Measurements from ENCODE around the gene CCDC92B.
"Not testable (repeated sequence)": the region's sequence is repeated elsewhere in the genome, so short reads cannot be mapped to it uniquely, and the experiment has no call there.

CCDC92B gene

GRCh38 chr17:2782055-2782454, 32.6 kb upstream of the CCDC92B start:
- no peak for TF ChIP-seq Cebpa-rat (IDR thresholded peaks at IDR 0.05)
- Histone ChIP-seq H4K20me1 (peaks cover 0 to 8% (median 0%) of the 10 kb centered on the region in 11 experiments; a peak in 2 of 22 replicates), H3K36me3 (no peaks in the 10 kb centered on the region)

DNA sequence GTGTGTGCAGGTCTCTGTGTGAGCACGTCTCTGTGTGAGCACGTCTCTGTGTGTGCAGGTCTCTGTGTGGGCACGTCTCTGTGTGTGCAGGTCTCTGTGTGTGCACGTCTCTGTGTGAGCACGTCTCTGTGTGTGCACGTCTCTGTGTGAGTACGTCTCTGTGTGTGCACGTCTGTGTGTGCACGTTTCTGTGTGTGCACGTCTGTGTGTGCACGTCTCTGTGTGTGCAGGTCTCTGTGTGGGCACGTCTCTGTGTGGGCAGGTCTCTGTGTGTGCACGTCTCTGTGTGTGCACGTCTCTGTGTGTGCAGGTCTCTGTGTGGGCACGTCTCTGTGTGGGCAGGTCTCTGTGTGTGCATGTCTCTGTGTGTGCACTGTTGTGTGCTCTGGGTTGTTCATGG, 32.1 kb upstream of the CCDC92B start:
- H3K4me3 ChIP-seq; H3K36me3 ChIP-seq; H3K9me3 ChIP-seq (replicated peaks in 1 of 11); H3K27ac ChIP-seq; H3K9ac ChIP-seq; H4K20me1 ChIP-seq: not testable (repeated sequence)
- H3K27me3 ChIP-seq: peaks cover 0 to 10% (median 0%) of the 10 kb centered on the region in 11 experiments; a peak in 7 of 22 replicates
- H3K4me2 ChIP-seq: peak overlapping the region in 10 of 11 experiments; percentile 9 to 77 (median 56); a peak in 16 of 22 replicates
- peaks cover 38 to 82% (median 67%) of the 10 kb centered on the region in 10 experiments for H3K4me1 ChIP-seq

More at GRCh38 chr17:2782055-2782454, 32.6 kb upstream of the CCDC92B start:
- Histone ChIP-seq H3K4me2 (peak overlapping the region; percentile 9 to 77 (median 56); a peak in 17 of 22 replicates), H3K9me3 (replicated peaks in 1 of 11) (peaks cover 0 to 4% (median 0%) of the 10 kb centered on the region in 11 experiments; a peak in 1 of 22 replicates), H3K27ac (0 out of 22 replicates have a peak overlapping the region, but pooled peaks of 1 of the 11 experiments have one; percentile 18), H3K4me1 (peaks cover 41 to 84% (median 69%) of the 10 kb centered on the region in 10 experiments), H3K27me3 (peaks cover 0 to 6% (median 0%) of the 10 kb centered on the region in 11 experiments; a peak in 6 of 22 replicates), H3K4me3 (peak overlapping the region in 1 of 10 experiments; percentile 24; a peak in 1 of 20 replicates), H3K9ac (no peak overlapping the region; a peak in 1 of 22 replicates)

- Histone ChIP-seq H3K27me3 (peaks cover 0 to 17% (median 0%) of the 10 kb centered on the region in 11 experiments; a peak in 7 of 22 replicates), H4K20me1 (peaks cover 0 to 8% (median 0%) of the 10 kb centered on the region in 11 experiments; a peak in 2 of 22 replicates), H3K4me1 (peaks cover 34 to 81% (median 64%) of the 10 kb centered on the region in 10 experiments), H3K9me3 (replicated peaks in 1 of 11) (peaks cover 0 to 4% (median 0%) of the 10 kb centered on the region in 11 experiments; a peak in 1 of 22 replicates), H3K36me3 (no peaks in the 10 kb centered on the region), H3K4me3 (no peak overlapping the region), H3K27ac (no peak overlapping the region), H3K4me2 (peak overlapping the region in 3 of 11 experiments; percentile 3 to 77 (median 77); a peak in 1 of 22 replicates), H3K9ac (no peak overlapping the region)
- TF ChIP-seq Cebpa-rat (IDR thresholded peaks at IDR 0.05): no peak
These were observed 31.5 kb upstream of the CCDC92B start for GRCh38 chr17:2780931-2781454.

- TF ChIP-seq Cebpa-rat (IDR thresholded peaks at IDR 0.05): no peak
- Histone ChIP-seq H3K4me1 (peaks cover 29 to 75% (median 61%) of the 10 kb centered on the region in 10 experiments), H3K9me3 (replicated peaks in 1 of 11) (peaks cover 0 to 4% (median 0%) of the 10 kb centered on the region in 11 experiments; a peak in 1 of 22 replicates), H4K20me1 (peaks cover 0 to 8% (median 0%) of the 10 kb centered on the region in 11 experiments; a peak in 2 of 22 replicates), H3K4me2 (peak overlapping the region in 6 of 11 experiments; percentile 7 to 60 (median 40); a peak in 4 of 22 replicates), H3K9ac (no peak overlapping the region), H3K36me3 (no peaks in the 10 kb centered on the region), H3K4me3 (no peak overlapping the region), H3K27me3 (peaks cover 0 to 23% (median 0%) of the 10 kb centered on the region in 11 experiments; a peak in 7 of 22 replicates), H3K27ac (no peak overlapping the region)
These were observed 30.8 kb upstream of the CCDC92B start for GRCh38 chr17:2780256-2780655.

GRCh38 chr17:2779545-2779944, 30.1 kb upstream of the CCDC92B start:
- Histone ChIP-seq H4K20me1 (peaks cover 0 to 8% (median 0%) of the 10 kb centered on the region in 11 experiments; a peak in 2 of 22 replicates), H3K4me2 (peak overlapping the region; percentile 7 to 60 (median 35); a peak in 16 of 22 replicates), H3K36me3 (no peaks in the 10 kb centered on the region), H3K4me3 (no peak overlapping the region), H3K27me3 (peaks cover 0 to 23% (median 0%) of the 10 kb centered on the region in 11 experiments; a peak in 7 of 22 replicates), H3K27ac (no peak overlapping the region), H3K9me3 (replicated peaks in 1 of 11) (peaks cover 0 to 4% (median 0%) of the 10 kb centered on the region in 11 experiments; a peak in 1 of 22 replicates), H3K4me1 (peaks cover 29 to 68% (median 56%) of the 10 kb centered on the region in 10 experiments), H3K9ac (no peak overlapping the region)
- no peak for TF ChIP-seq Cebpa-rat (IDR thresholded peaks at IDR 0.05)

GRCh38 chr17:2778489-2778888, 29.0 kb upstream of the CCDC92B start:
- H3K4me1 ChIP-seq: peaks cover 28 to 66% (median 56%) of the 10 kb centered on the region in 10 experiments
- H3K4me2 ChIP-seq: peak overlapping the region in 7 of 11 experiments; percentile 7 to 60 (median 19); a peak in 8 of 22 replicates
- no peaks in the 10 kb centered on the region; a peak in 1 of 22 replicates for H3K9me3 ChIP-seq (replicated peaks in 1 of 11)
- H3K9ac ChIP-seq: no peak overlapping the region
- peaks cover 0 to 23% (median 0%) of the 10 kb centered on the region in 11 experiments; a peak in 7 of 22 replicates for H3K27me3 ChIP-seq
- H3K27ac ChIP-seq: no peak overlapping the region
- peaks cover 0 to 8% (median 0%) of the 10 kb centered on the region in 11 experiments; a peak in 2 of 22 replicates for H4K20me1 ChIP-seq
- TF ChIP-seq Cebpa-rat (IDR thresholded peaks at IDR 0.05): no peak
- no peak overlapping the region for H3K4me3 ChIP-seq
- no peaks in the 10 kb centered on the region for H3K36me3 ChIP-seq

- no peaks in the 10 kb centered on the region for H3K36me3 ChIP-seq
- peak overlapping the region; percentile 47 to 75 (median 66) for H3K4me3 ChIP-seq
- peak overlapping the region; percentile 25 to 77 (median 67); a peak in 19 of 22 replicates for H3K9ac ChIP-seq
- TF ChIP-seq Cebpa-rat (IDR thresholded peaks at IDR 0.05): no peak
- H3K4me1 ChIP-seq: peaks cover 21 to 58% (median 52%) of the 10 kb centered on the region in 10 experiments
- H4K20me1 ChIP-seq: peaks cover 0 to 8% (median 0%) of the 10 kb centered on the region in 11 experiments; a peak in 2 of 22 replicates
- H3K27me3 ChIP-seq: peaks cover 0 to 23% (median 0%) of the 10 kb centered on the region in 11 experiments; a peak in 7 of 22 replicates
- H3K4me2 ChIP-seq: peak overlapping the region; percentile 85 to 99 (median 98)
- H3K9me3 ChIP-seq (replicated peaks in 1 of 11): no peaks in the 10 kb centered on the region
- H3K27ac ChIP-seq: peak overlapping the region in 3 of 11 experiments; percentile 20 to 42 (median 24); a peak in 3 of 22 replicates
These were observed 27.9 kb upstream of the CCDC92B start for GRCh38 chr17:2777242-2777867.

GRCh38 chr17:2776589-2777241, 27.3 kb upstream of the CCDC92B start:
- Histone ChIP-seq H3K9me3 (replicated peaks in 1 of 11) (no peaks in the 10 kb centered on the region), H3K4me3 (peak overlapping the region; percentile 47 to 75 (median 66)), H4K20me1 (peaks cover 0 to 8% (median 0%) of the 10 kb centered on the region in 11 experiments; a peak in 2 of 22 replicates), H3K4me2 (peak overlapping the region; percentile 85 to 99 (median 98)), H3K27me3 (peaks cover 0 to 23% (median 0%) of the 10 kb centered on the region in 11 experiments; a peak in 7 of 22 replicates), H3K36me3 (no peaks in the 10 kb centered on the region), H3K27ac (peak overlapping the region in 5 of 11 experiments; percentile 24 to 49 (median 40); a peak in 7 of 22 replicates), H3K4me1 (peaks cover 15 to 51% (median 46%) of the 10 kb centered on the region in 10 experiments), H3K9ac (peak overlapping the region; percentile 33 to 77 (median 67); a peak in 21 of 22 replicates)
- no peak for TF ChIP-seq Cebpa-rat (IDR thresholded peaks at IDR 0.05)
